Measurements from ENCODE around the gene ZNF141.

The ZNF141 gene

DNA sequence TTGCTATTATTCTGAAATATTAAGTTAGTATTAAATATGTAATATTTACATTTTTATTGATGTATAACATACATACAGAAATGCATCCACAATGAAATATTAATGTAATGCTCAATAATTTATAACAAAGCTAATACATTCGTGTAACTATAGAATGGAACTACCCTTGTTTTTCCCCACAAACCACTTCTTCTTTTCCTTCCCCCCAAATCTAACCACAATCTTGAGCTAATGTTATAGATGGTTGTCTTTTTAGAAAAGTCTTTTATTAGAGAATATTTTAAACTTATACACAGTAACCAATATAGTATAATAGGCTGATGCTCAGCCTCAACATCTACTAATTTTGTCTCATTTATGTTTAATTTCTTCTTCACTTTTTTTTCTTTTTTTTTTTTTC, 27.8 kb upstream of the ZNF141 start:
- no peak overlapping the region for H3K4me3 ChIP-seq (ENCODE audit: low read depth, low read length)
- no peak for DNase-seq (ENCODE audit: low read depth)
- TF ChIP-seq CTCF (IDR thresholded peaks at IDR 0.05; ENCODE audit: low read depth, low read length, missing control alignments) = no peak

DNA sequence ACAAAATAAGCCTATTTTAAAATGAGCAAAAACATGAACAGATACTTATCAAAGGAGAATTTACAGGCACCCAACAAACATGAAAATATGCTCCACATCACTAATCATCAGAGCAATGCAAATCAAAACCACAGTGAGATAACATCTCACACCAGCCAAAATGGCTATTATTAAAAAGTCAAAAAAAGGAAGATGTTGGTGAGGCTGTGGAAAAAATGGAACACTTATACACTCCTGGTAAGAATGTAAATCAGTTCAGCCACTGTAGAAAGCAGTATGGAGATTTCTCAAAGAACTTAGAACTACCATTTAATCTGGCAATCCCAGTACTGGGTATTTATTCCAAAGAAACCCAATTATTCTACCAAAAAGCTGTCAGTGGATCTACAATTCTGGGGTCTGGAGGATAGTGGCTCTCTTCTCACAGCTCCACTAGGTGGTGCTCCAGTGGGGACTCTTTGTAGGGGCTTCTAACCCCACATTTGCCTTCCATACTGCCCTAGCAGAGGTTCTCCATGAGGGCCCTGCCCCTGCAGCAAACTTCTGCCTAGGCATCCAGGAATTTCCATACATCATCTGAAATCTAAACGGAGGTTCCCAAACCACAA, 23.2 kb upstream of the ZNF141 start:
- no peak overlapping the region for H3K4me3 ChIP-seq (ENCODE audit: low read depth, low read length)
- no peak for TF ChIP-seq CTCF (IDR thresholded peaks at IDR 0.05; ENCODE audit: low read depth, low read length, missing control alignments)
- DNase-seq (ENCODE audit: low read depth) = no peak

DNA sequence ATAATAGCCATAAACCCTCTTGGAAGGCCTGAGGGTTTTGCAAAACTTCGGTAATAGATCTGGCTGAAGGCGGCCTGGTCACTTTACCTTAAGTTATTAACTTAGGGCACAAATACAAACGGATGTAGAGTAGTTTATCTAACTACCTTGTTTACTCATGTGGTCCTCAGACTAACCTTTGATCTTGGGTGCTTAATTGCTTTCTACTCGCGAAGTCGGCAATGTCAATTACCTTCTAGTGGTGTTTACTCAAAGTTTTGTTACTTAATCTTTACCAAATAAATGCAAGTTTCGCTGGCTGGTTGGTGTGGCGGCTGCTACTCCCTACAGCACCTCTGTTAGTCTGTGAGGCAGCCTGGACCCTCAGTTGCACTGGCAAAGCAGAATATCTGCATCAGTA, 8.9 kb upstream of the ZNF141 start:
- TF ChIP-seq CTCF (IDR thresholded peaks at IDR 0.05; ENCODE audit: low read depth, low read length, missing control alignments) = no peak
- DNase-seq (ENCODE audit: low read depth) = no peak
- H3K4me3 ChIP-seq (ENCODE audit: low read depth, low read length) = no peak overlapping the region

DNA sequence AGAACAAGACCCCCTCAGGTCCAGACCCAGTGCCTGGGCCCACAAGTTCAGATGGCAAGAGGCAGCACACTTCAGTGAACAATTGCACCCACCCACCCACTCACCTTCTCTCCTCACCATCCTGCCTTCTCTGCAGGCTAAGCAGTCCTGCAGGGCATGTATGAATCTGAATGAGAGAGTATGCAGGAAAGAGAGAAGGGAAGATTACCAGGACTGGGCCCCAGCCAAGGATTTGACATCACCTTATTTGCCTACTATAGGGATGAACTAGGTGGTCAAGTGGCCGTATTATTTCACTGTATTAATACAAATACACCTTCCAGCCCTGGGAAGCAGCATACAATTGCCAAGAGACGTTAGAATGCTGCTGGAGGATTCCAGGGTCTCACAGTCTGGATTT, 2.1 kb upstream of the ZNF141 start:
- no peak for DNase-seq (ENCODE audit: low read depth)
- no peak for TF ChIP-seq CTCF (IDR thresholded peaks at IDR 0.05; ENCODE audit: low read depth, low read length, missing control alignments)

GRCh38 chr4:336099-336892, 1.3 kb upstream of the ZNF141 start:
- no peak for DNase-seq (ENCODE audit: low read depth)
- peak overlapping the region; percentile 86 for H3K4me3 ChIP-seq (ENCODE audit: low read depth, low read length)
- no peak for TF ChIP-seq CTCF (IDR thresholded peaks at IDR 0.05; ENCODE audit: low read depth, low read length, missing control alignments)

More for the DNA sequence above, 2.1 kb upstream of the ZNF141 start:
- H3K4me3 ChIP-seq (ENCODE audit: low read depth, low read length) = no peak overlapping the region

- H3K4me3 ChIP-seq (ENCODE audit: low read depth, low read length) = peak overlapping the region; percentile 86
Measured at GRCh38 chr4:336893-337142, 796 bp upstream of the ZNF141 start.

More at GRCh38 chr4:336893-337142, 796 bp upstream of the ZNF141 start:
- no peak for TF ChIP-seq CTCF (IDR thresholded peaks at IDR 0.05; ENCODE audit: low read depth, low read length, missing control alignments)
- DNase-seq (ENCODE audit: low read depth) = no peak

All from GM12864 (cell line).